Activated naive CD8-positive, alpha-beta T cell (primary cell): ENCODE results near the gene PDAP1.
A peak's percentile ranks its signal among the peaks of the same experiment; 100 is the strongest.

Experiments used
- H3K27ac Mint-ChIP-seq: one replicate; pipeline ENCODE4 v1.8.0; 2021; ENCODE audit warnings: mixed read lengths
- H3K27me3 Mint-ChIP-seq: one replicate; pipeline ENCODE4 v1.8.0; 2021; ENCODE audit warnings: mixed read lengths
- H3K36me3 Mint-ChIP-seq: one replicate; pipeline ENCODE4 v1.8.0; 2021; ENCODE audit warnings: mixed read lengths
- H3K4me1 Mint-ChIP-seq: one replicate; pipeline ENCODE4 v1.8.0; 2021; ENCODE audit warnings: low read depth, mixed read lengths
- H3K4me3 Mint-ChIP-seq: one replicate; pipeline ENCODE4 v1.8.0; 2021; ENCODE audit warnings: mild to moderate bottlenecking, mixed read lengths
- H3K9me3 Mint-ChIP-seq: one replicate; pipeline ENCODE4 v1.8.0; 2021; ENCODE audit warnings: low read depth, mixed read lengths

Gene PDAP1

GRCh38 chr7:99408379-99409191 is at the start of gene PDAP1, which contains the start of gene BUD31:
PDAP1 (minus strand) TSS chr7:99408597; CDS start chr7:99408548, 49 bp downstream.
BUD31 (plus strand) TSS chr7:99408969; CDS start chr7:99411093, 2,124 bp downstream.
- Mint-ChIP-seq H3K4me3 (peak within 1 kb of the TSS; percentile 97), H3K27me3 (no peaks in the 10 kb centered on the region), H3K27ac (peak within 1 kb of the TSS; percentile 99), H3K36me3 (peaks cover 2% of the 10 kb centered on the region), H3K4me1 (peaks cover 56% of the 10 kb centered on the region), H3K9me3 (no peaks in the 10 kb centered on the region)

- no peak overlapping the region for H3K4me3 Mint-ChIP-seq
- no peak overlapping the region for H3K27ac Mint-ChIP-seq
- peaks cover 7% of the 10 kb centered on the region for H3K36me3 Mint-ChIP-seq
- H3K27me3 Mint-ChIP-seq, result no peaks in the 10 kb centered on the region
- no peaks in the 10 kb centered on the region for H3K9me3 Mint-ChIP-seq
- H3K4me1 Mint-ChIP-seq, result peaks cover 19% of the 10 kb centered on the region
Observed at GRCh38 chr7:99457650-99458493, 49.5 kb upstream of the PDAP1 start.

- H3K4me1 Mint-ChIP-seq, result peaks cover 15% of the 10 kb centered on the region
- no peaks in the 10 kb centered on the region for H3K9me3 Mint-ChIP-seq
- H3K27ac Mint-ChIP-seq, result no peak overlapping the region
- peaks cover 7% of the 10 kb centered on the region for H3K36me3 Mint-ChIP-seq
- no peaks in the 10 kb centered on the region for H3K27me3 Mint-ChIP-seq
- no peak overlapping the region for H3K4me3 Mint-ChIP-seq
Observed at GRCh38 chr7:99457050-99457649, 48.8 kb upstream of the PDAP1 start.

- no peak overlapping the region for H3K4me3 Mint-ChIP-seq
- peaks cover 14% of the 10 kb centered on the region for H3K4me1 Mint-ChIP-seq
- H3K27me3 Mint-ChIP-seq, result no peaks in the 10 kb centered on the region
- no peak overlapping the region for H3K27ac Mint-ChIP-seq
- H3K9me3 Mint-ChIP-seq, result no peaks in the 10 kb centered on the region
- peaks cover 7% of the 10 kb centered on the region for H3K36me3 Mint-ChIP-seq
Observed at GRCh38 chr7:99456288-99456687, 47.9 kb upstream of the PDAP1 start.

- Mint-ChIP-seq H3K36me3 (peaks cover 7% of the 10 kb centered on the region), H3K27me3 (no peaks in the 10 kb centered on the region), H3K4me3 (no peak overlapping the region), H3K4me1 (peaks cover 12% of the 10 kb centered on the region), H3K9me3 (no peaks in the 10 kb centered on the region), H3K27ac (no peak overlapping the region)
Observed at GRCh38 chr7:99455874-99456273, 47.5 kb upstream of the PDAP1 start.

- H3K4me3 Mint-ChIP-seq, result no peak overlapping the region
- H3K27me3 Mint-ChIP-seq, result no peaks in the 10 kb centered on the region
- H3K27ac Mint-ChIP-seq, result no peak overlapping the region
- no peaks in the 10 kb centered on the region for H3K9me3 Mint-ChIP-seq
- H3K36me3 Mint-ChIP-seq, result no peaks in the 10 kb centered on the region
- H3K4me1 Mint-ChIP-seq, result no peaks in the 10 kb centered on the region
Observed at GRCh38 chr7:99453105-99453504, 44.7 kb upstream of the PDAP1 start.

- Mint-ChIP-seq H3K4me3 (no peak overlapping the region), H3K27ac (no peak overlapping the region), H3K9me3 (no peaks in the 10 kb centered on the region), H3K36me3 (no peaks in the 10 kb centered on the region), H3K27me3 (no peaks in the 10 kb centered on the region), H3K4me1 (no peaks in the 10 kb centered on the region)
Observed at GRCh38 chr7:99452541-99452940, 44.1 kb upstream of the PDAP1 start.

GRCh38 chr7:99451936-99452335 is 43.5 kb upstream of the PDAP1 start:
- no peak overlapping the region for H3K4me3 Mint-ChIP-seq
- no peak overlapping the region for H3K27ac Mint-ChIP-seq
- no peaks in the 10 kb centered on the region for H3K27me3 Mint-ChIP-seq
- no peaks in the 10 kb centered on the region for H3K9me3 Mint-ChIP-seq
- H3K4me1 Mint-ChIP-seq, result no peaks in the 10 kb centered on the region
- H3K36me3 Mint-ChIP-seq, result no peaks in the 10 kb centered on the region

- Mint-ChIP-seq H3K27me3 (no peaks in the 10 kb centered on the region), H3K4me3 (no peak overlapping the region), H3K36me3 (no peaks in the 10 kb centered on the region), H3K27ac (no peak overlapping the region), H3K9me3 (no peaks in the 10 kb centered on the region), H3K4me1 (no peaks in the 10 kb centered on the region)
Observed at GRCh38 chr7:99449326-99449725, 40.9 kb upstream of the PDAP1 start.

- Mint-ChIP-seq H3K36me3 (no peaks in the 10 kb centered on the region), H3K27me3 (no peaks in the 10 kb centered on the region), H3K9me3 (no peaks in the 10 kb centered on the region), H3K4me3 (no peak overlapping the region), H3K27ac (no peak overlapping the region), H3K4me1 (no peaks in the 10 kb centered on the region)
Observed at GRCh38 chr7:99448855-99449254, 40.5 kb upstream of the PDAP1 start.

- H3K9me3 Mint-ChIP-seq, result no peaks in the 10 kb centered on the region
- H3K27ac Mint-ChIP-seq, result no peak overlapping the region
- no peaks in the 10 kb centered on the region for H3K27me3 Mint-ChIP-seq
- H3K4me3 Mint-ChIP-seq, result no peak overlapping the region
- H3K4me1 Mint-ChIP-seq, result peaks cover 3% of the 10 kb centered on the region
- peaks cover 4% of the 10 kb centered on the region for H3K36me3 Mint-ChIP-seq
Observed at GRCh38 chr7:99447943-99448342, 39.5 kb upstream of the PDAP1 start.

GRCh38 chr7:99446096-99446495 is 37.7 kb upstream of the PDAP1 start:
- no peaks in the 10 kb centered on the region for H3K9me3 Mint-ChIP-seq
- no peaks in the 10 kb centered on the region for H3K27me3 Mint-ChIP-seq
- no peak overlapping the region for H3K27ac Mint-ChIP-seq
- H3K4me3 Mint-ChIP-seq, result no peak overlapping the region
- peaks cover 6% of the 10 kb centered on the region for H3K36me3 Mint-ChIP-seq
- H3K4me1 Mint-ChIP-seq, result peaks cover 9% of the 10 kb centered on the region

- Mint-ChIP-seq H3K27me3 (no peaks in the 10 kb centered on the region), H3K4me1 (peaks cover 34% of the 10 kb centered on the region), H3K4me3 (peak overlapping the region; percentile 97), H3K27ac (no peak overlapping the region), H3K9me3 (no peaks in the 10 kb centered on the region), H3K36me3 (peaks cover 6% of the 10 kb centered on the region)
Observed at GRCh38 chr7:99440195-99440594, 31.8 kb upstream of the PDAP1 start.

GRCh38 chr7:99438573-99439480 is 30.4 kb upstream of the PDAP1 start, which contains the start of the genes CPSF4 and PTCD1:
CPSF4 (plus strand) TSS chr7:99438943; CDS start chr7:99439083, 140 bp downstream.
PTCD1 (minus strand) TSS chr7:99438798; CDS start chr7:99435242, 3,556 bp downstream.
- peaks cover 34% of the 10 kb centered on the region for H3K4me1 Mint-ChIP-seq

More at GRCh38 chr7:99438573-99439480, 30.4 kb upstream of the PDAP1 start, which contains the start of the genes CPSF4 and PTCD1:
- Mint-ChIP-seq H3K4me3 (peak within 1 kb of the TSS; percentile 97), H3K27me3 (no peaks in the 10 kb centered on the region), H3K9me3 (no peaks in the 10 kb centered on the region), H3K36me3 (peaks cover 6% of the 10 kb centered on the region), H3K27ac (peak within 1 kb of the TSS; percentile 96)
